SW480 (cell line): ENCODE measurements around the gene PHF2.

ENCODE experiments used
- DNase-seq: peaks from one replicate; pipeline ENCODE4 v3.0.0-alpha.2; 2016; ENCODE audit warnings: low spot score

Gene PHF2

DNA sequence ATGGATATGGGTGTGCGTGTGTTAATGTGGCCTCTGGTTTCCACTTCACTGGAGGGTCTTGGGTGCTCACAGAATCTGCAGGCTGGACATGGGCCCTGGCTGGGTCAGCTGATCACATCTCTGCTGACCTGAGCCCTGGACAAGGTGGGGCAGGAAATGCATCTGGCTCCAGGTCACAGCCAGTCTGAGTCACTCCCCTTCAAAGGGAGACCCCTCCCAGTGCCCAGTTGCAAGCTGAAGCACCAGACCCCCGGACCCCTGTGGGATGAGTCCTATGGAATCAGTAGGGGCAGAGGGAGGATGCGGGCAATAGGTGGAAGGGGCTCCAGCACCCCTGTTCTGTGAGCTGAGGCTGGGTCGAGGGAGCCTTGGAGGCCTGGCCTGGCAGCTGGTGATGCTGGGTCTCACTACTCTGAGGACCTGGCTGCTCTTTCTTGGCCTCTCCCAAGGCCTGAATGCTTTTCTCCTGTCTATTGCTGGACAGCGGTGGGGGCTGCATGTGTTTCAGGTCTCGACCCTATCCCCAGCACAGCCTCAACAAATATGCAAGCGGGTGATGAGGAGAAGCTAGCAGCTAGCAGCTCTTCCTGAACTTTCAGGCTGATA lies 54.5 kb downstream of the PHF2 start:
- DNase-seq = no peak

DNA sequence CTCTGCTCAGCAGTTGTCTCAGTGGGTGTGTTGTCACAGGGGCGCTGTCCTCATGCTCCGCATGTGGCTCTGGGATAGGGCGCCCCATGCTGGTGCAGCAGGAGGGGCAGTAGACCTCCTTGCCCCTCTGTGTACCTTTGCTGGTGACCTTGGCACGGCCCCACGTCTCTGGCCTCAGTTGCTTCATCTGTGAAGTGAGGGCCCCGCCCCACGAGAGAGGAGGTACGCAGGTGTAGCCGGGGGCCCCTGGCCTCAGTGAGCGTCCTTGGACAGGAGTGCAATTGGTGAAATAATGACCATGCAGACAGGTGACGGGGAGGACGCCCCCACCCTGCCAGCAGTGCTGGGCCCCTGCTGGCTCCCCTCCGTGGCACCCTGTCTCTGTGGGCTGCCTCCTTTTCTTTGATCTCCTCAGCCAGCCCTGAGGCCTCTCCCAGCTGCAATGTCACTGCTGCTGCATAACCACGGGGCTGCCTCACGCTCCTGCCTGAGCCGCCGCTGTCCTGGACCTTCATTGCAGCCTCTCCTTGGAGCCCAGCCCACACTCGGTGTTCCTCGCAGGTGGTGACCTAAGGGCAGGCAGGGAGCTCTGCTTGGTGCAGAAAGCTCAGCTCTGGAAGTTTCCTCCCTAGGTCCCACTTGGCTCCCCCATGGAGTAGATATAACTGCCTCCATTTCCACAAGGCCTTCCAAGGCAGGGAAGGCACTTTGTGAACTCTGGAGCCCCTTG lies 57.3 kb downstream of the PHF2 start:
- DNase-seq = no peak

GRCh38 chr9:93634311-93635185 lies 58.2 kb downstream of the PHF2 start:
- no peak for DNase-seq

DNA sequence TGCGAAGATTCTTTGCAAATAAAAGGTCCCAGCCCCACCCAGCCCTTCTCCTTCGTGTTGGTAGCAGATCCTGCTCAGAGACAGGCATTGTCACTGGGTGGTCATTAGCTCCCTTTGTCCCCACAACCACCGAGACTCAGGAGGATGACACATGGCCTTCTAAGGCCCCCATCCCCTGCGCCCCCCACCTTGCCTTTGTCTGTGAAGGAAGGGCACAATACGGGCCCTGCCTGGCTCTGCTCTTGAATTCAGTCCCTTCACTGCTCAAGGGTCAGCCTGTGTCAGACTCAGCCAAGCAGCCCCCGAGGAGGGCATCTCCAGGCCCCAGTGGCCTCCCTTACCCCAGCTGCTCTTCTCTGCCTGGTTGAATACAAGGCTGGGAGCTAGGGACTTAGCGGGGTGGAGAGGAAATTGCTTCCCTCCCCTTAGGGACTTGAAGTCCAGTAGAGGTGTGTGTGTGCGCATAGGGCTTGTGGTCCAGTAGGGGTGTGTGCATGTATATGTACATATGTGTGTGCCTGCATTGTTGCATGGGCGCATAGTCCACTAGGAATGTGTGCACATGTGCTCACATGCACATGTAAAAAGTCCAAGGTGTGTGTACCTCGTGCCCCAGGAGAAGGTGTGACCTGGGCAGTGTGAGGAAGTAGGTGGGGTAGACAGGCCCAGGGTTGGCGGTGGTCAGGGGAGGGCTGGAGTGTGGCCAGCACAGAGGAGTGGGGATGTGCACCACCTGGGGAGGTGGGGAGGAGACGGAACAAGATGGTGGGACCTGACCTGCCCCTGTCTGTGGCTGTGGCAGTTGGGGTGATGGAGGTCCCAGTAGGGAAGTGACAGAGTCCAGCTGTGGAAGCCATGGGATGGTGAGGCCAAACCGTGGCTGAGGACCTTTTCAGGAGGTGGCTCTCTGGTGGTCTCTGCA lies 59.1 kb downstream of the PHF2 start:
- no peak for DNase-seq

- no peak for DNase-seq
These were observed 59.8 kb downstream of the PHF2 start for GRCh38 chr9:93636172-93636661.

- no peak for DNase-seq
These were observed 60.3 kb downstream of the PHF2 start for GRCh38 chr9:93636667-93637066.

- DNase-seq = no peak
These were observed 61.5 kb downstream of the PHF2 start for GRCh38 chr9:93637886-93638285.

- DNase-seq = no peak
These were observed 63.6 kb downstream of the PHF2 start for GRCh38 chr9:93640027-93640426.

DNA sequence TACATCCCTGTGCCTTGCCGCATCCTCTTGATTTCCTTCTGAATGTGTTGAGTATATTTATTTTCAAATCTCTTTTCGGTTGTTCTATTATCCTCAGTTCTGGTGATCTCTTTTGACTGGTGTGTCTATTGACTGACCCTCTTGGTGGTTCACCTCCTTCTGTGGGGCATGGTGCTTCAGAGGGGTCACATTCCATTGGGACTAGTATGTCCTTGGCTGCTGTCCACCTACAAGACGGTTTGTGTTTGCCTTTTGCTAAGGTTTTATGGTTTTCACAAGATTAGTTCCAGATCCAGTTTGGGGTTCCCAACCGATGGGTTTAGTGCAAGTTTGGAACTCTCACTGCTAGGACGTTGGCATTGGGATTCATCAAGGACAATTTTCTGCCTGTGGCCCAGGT lies 66.6 kb downstream of the PHF2 start:
- DNase-seq = no peak

DNA sequence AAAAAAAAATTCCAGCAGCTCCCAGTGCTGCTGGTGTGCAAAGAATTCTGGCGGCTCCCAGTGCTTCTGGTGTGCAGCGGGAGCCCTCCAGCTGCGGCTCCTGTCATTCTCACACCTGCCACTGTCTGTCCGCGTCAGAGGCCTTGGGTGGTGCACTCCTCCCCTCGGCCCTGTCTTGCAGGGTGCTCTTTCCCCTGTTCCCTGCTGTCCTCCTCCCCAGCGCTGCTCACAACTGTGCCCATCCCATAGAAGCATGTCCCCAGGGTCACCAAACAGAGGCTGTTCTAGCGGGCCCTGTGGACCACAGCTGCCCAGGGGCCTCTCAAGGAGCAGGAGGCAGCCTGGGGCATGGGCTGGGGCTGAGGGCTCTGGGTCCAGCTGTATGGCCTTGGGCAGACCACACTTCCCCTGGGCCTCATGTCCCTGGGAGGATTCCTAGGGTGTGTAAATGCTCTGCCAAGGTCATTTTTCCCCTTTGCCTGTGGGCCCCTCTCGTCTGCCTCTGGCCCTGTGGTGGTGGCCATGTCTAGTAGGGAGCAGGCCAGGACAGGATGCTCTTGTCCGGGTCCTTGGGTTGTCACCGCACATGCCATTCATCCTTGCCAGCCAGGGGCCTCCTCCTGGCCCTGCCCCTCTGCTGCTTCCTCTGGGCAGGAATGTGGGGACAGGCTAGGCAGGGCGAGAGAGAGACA lies 68.2 kb downstream of the PHF2 start:
- no peak for DNase-seq

DNA sequence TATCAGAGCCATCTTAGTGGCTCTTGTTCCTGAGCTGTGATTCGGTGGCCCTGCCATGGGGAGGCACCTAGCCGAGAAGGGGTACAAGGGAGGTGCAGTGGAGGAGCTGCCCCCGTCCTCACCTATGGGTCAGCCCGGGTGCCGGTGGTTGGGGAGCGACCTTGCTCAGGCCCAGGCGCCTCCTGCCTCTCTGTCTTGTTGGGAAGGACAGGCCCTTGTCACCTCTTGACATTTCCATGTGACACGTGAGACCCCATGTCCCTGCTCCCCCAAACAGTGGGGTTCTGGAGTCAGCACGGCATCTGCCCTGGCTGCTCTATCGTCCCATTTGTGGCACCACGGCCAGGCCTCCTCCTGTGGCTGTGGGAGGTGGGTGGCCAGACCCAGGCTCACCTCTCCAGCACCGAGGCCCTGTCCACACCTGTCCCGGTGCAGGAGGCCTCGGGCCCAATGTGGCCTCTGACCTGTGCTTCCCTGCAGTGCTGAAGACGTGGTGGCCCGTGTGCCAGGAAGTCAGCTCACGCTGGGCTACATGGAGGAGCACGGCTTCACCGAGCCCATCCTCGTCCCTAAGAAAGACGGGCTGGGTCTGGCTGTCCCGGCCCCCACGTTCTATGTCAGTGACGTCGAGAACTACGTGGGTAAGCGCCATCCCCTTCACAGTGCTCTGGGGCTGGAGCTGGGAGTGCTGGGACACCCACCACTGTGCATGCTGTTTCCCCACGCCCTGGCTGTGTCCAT lies 68.9 kb downstream of the PHF2 start:
- no peak for DNase-seq

DNA sequence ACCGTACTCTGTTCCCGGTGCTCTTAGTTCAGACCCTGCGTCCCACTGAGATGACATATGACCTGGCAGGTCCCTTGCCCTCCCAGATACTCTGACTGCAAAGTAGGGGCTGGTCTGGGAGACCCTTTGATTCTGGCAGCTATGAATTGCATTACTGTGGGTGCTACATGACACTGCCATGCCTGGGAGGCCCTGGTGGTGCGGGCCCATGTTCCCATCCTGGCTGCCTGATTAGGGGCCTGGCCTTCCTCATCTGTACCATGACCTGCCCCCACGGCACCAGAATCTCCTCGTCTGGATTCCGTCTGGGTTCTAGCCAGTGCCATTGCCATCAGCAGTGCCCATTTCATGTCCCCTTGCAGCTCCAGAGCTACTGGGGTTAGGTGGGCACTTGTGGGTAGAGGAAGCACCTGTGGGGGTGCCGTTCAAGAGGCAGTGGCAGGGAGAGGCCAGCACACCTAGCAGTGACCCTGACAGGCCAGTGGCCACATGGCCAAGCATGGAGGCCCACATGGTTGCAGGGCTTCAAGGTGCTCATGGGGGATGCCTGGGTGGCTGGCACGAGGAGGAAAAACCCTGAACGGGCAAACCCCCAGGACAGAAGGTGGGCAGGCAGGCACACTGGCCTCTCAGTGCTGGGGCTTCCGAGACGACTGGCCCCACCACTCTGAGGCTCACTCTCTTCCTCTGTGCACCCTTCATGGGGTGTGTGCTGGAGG lies 69.7 kb downstream of the PHF2 start:
- DNase-seq = no peak

DNA sequence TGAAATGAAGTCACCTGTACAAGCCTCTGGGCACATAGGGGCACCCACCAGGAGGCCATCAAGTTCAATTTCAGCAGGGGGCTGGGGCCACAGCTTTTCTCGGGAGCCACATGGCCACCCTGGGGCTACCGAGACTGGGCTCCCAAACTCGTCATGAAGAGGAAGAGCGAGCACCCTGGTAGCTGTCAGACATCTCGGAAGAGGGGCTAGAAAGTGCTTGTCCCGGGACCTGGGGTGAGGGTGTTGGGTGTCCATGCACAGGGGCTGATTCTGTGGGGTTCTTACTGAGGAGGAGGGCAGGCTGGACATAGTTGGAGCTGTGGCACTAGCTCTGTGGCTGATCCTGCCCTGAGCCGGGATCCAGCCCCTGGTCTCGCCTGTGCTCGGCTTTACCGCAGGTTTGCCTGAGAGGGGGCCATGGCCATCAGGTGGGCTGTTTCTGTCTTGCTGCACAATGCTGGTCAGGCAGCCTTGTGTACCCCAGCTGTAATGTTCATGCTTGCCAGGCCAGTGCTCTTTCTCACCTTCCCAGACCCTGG lies 70.3 kb downstream of the PHF2 start:
- no peak for DNase-seq

- DNase-seq = no peak
These were observed 71.8 kb downstream of the PHF2 start for GRCh38 chr9:93648181-93648580.

DNA sequence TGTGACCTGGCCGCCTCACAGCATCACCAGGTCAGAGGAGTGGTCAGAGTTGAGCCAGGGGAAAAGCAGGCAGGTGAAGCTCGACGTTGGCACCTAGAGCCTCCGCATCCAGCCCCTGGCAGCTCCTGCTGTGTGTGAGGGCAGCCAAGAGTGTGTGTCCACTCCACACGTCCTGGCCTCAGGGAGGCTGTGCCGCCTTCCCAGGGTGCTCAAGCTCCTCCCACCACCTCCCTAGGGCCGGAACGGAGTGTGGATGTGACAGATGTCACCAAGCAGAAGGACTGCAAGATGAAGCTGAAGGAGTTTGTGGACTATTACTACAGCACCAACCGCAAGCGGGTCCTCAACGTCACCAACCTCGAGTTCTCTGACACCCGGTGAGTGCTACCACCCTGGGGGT lies 72.5 kb downstream of the PHF2 start:
- DNase-seq = no peak

GRCh38 chr9:93649610-93650261 lies 73.4 kb downstream of the PHF2 start:
- no peak for DNase-seq

DNA sequence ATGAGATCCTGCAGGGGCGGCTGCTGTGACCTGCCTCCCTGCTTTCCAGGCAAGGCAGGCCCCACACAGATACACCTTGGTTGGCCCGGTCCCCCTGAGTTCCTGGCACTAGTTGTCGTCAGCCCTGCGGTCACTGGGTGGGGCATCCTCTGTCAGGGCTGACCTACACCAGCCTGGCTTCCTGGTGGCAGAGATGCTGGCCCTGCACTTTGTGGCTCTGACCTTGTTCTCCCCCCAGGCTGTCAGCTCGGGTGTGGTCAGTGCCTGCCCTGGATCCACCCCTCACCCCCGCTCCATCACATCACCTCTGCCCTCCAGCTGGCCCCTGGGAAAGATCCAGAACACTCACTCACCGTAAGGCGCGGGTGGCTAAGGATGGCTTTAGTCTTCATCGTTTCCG lies 74.1 kb downstream of the PHF2 start:
- DNase-seq = no peak

DNA sequence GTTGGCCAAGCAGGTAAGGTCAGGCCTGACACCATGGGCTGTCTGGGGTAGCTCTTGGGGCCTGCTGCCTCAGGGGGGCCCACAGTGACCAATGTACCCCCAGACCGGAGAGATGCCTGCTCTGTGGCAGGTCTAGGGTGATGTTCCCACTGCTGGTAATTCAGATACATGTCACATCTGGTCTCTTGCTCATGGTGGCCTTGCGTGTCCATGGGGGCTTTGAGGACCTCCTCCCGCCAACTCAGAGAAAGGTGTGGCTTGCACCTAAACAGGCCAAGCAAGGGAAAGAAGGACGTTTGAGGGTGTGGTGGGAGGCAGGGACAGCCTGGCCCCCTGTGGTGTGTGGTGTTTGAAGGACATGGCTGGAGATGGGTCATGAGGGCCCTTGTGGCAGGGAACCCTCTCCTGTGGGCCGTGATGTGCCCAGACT lies 75.2 kb downstream of the PHF2 start:
- no peak for DNase-seq
